ENCODE measurements around the gene TMPRSS6. TPM values are rescaled to one million over a fixed set of nuclear protein-coding genes. Genes with fewer than 3 reads are reported as not detected.
A peak's percentile ranks its signal among the peaks of the same experiment; 100 is the strongest.

TMPRSS6 gene
- total and polyA plus RNA-seq, 2 of the 13 experiments (the other 11 are each of a cell fraction or from before 2014, with no cell fraction given): 4.2 to 4.8 TPM

GRCh38 chr22:37043828-37044538 is 65.5 kb downstream of the TMPRSS6 start (continued):
- TF ChIP-seq, protein P1, sequence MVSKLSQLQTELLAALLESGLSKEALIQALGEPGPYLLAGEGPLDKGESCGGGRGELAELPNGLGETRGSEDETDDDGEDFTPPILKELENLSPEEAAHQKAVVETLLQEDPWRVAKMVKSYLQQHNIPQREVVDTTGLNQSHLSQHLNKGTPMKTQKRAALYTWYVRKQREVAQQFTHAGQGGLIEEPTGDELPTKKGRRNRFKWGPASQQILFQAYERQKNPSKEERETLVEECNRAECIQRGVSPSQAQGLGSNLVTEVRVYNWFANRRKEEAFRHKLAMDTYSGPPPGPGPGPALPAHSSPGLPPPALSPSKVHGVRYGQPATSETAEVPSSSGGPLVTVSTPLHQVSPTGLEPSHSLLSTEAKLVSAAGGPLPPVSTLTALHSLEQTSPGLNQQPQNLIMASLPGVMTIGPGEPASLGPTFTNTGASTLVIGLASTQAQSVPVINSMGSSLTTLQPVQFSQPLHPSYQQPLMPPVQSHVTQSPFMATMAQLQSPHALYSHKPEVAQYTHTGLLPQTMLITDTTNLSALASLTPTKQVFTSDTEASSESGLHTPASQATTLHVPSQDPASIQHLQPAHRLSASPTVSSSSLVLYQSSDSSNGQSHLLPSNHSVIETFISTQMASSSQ (IDR thresholded peaks at IDR 0.05; ENCODE audit: low read depth): no peak
- TF ChIP-seq, protein P1 (CRISPR knock-in tag; IDR thresholded peaks at IDR 0.05; ENCODE audit: borderline replicate concordance): peak; percentile 57; the same call in 1 of the 2 replicates
- TF ChIP-seq RBM22 (optimal IDR thresholded peaks at IDR 0.05; ENCODE audit: low read length) (no peak), PAWR (CRISPR knock-in tag; IDR thresholded peaks at IDR 0.05; ENCODE audit: borderline replicate concordance) (no peak), ZBTB38 (CRISPR knock-in tag; IDR thresholded peaks at IDR 0.05) (peak; percentile 63; the same call in 1 of the 2 replicates), SMARCC2 (IDR thresholded peaks at IDR 0.05) (no peak), ZNF782 (CRISPR knock-in tag; IDR thresholded peaks at IDR 0.05; ENCODE audit: borderline replicate concordance) (peak; percentile 77; the same call in 1 of the 2 replicates), ERF (CRISPR knock-in tag; IDR thresholded peaks at IDR 0.05) (peak; percentile 39; the same call in 1 of the 2 replicates), NCOA5 (CRISPR knock-in tag; IDR thresholded peaks at IDR 0.05) (no peak), SMARCE1 (IDR thresholded peaks at IDR 0.05; ENCODE audit: borderline replicate concordance) (no peak), ZNF33B (CRISPR knock-in tag; IDR thresholded peaks at IDR 0.05) (no peak), ZNF660 (CRISPR knock-in tag; IDR thresholded peaks at IDR 0.05; ENCODE audit: borderline replicate concordance, low read depth) (no peak), ZFP91 (CRISPR knock-in tag; IDR thresholded peaks at IDR 0.05; ENCODE audit: borderline replicate concordance) (peak; percentile 71; the same call in 1 of the 2 replicates), GATAD1 (CRISPR knock-in tag; IDR thresholded peaks at IDR 0.05) (peak; percentile 35), TCF7L2 (IDR thresholded peaks at IDR 0.05; ENCODE audit: low read depth, low read length) (no peak), HOXA5 (CRISPR knock-in tag; IDR thresholded peaks at IDR 0.05) (peak; percentile 71), ZNF552 (CRISPR knock-in tag; IDR thresholded peaks at IDR 0.05; ENCODE audit: borderline replicate concordance) (0 out of 2 replicates have a peak, but pooled peaks have one; percentile 66)
- TF ChIP-seq, protein P2, sequence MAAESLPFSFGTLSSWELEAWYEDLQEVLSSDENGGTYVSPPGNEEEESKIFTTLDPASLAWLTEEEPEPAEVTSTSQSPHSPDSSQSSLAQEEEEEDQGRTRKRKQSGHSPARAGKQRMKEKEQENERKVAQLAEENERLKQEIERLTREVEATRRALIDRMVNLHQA (CRISPR knock-in tag; IDR thresholded peaks at IDR 0.05): no peak
- TF ChIP-seq, protein P3, sequence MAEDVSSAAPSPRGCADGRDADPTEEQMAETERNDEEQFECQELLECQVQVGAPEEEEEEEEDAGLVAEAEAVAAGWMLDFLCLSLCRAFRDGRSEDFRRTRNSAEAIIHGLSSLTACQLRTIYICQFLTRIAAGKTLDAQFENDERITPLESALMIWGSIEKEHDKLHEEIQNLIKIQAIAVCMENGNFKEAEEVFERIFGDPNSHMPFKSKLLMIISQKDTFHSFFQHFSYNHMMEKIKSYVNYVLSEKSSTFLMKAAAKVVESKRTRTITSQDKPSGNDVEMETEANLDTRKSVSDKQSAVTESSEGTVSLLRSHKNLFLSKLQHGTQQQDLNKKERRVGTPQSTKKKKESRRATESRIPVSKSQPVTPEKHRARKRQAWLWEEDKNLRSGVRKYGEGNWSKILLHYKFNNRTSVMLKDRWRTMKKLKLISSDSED (CRISPR knock-in tag; IDR thresholded peaks at IDR 0.05): no peak
- TF ChIP-seq, protein P4, sequence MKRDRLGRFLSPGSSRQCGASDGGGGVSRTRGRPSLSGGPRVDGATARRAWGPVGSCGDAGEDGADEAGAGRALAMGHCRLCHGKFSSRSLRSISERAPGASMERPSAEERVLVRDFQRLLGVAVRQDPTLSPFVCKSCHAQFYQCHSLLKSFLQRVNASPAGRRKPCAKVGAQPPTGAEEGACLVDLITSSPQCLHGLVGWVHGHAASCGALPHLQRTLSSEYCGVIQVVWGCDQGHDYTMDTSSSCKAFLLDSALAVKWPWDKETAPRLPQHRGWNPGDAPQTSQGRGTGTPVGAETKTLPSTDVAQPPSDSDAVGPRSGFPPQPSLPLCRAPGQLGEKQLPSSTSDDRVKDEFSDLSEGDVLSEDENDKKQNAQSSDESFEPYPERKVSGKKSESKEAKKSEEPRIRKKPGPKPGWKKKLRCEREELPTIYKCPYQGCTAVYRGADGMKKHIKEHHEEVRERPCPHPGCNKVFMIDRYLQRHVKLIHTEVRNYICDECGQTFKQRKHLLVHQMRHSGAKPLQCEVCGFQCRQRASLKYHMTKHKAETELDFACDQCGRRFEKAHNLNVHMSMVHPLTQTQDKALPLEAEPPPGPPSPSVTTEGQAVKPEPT (CRISPR knock-in tag; IDR thresholded peaks at IDR 0.05; ENCODE audit: low read depth): no peak
